HG03196 (cell line): ENCODE results near the gene SMIM12.
"Not testable (repeated sequence)": the region's sequence is repeated elsewhere in the genome, so short reads cannot be mapped to it uniquely, and the experiment has no call there.

Experiments
- ATAC-seq: cut with Tn5 transposase; IDR thresholded peaks from one replicate; pipeline ENCODE4 v1.9.1; 2021; ENCODE audit not compliant: unreplicated experiment

SMIM12 gene

DNA sequence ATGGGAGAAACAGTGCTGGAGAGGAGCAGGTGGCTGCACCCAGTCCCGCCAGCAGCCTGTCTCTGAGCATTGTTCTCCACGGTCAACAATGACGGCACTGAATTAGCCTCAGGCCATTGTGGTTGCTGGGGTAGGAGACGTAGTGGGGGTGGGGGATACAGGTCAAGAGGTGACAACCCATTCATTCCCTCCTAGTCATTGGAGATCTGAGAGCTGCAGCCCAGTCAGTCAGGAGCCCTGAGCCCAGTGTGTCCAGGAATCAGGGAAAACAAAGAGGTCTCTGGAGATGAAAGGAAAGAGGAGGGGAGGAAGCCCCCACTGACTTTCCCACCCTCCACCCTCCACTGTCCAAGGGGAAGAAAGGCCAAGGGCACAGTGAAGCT lies 15.3 kb downstream of the SMIM12 start:
- no peak for ATAC-seq

DNA sequence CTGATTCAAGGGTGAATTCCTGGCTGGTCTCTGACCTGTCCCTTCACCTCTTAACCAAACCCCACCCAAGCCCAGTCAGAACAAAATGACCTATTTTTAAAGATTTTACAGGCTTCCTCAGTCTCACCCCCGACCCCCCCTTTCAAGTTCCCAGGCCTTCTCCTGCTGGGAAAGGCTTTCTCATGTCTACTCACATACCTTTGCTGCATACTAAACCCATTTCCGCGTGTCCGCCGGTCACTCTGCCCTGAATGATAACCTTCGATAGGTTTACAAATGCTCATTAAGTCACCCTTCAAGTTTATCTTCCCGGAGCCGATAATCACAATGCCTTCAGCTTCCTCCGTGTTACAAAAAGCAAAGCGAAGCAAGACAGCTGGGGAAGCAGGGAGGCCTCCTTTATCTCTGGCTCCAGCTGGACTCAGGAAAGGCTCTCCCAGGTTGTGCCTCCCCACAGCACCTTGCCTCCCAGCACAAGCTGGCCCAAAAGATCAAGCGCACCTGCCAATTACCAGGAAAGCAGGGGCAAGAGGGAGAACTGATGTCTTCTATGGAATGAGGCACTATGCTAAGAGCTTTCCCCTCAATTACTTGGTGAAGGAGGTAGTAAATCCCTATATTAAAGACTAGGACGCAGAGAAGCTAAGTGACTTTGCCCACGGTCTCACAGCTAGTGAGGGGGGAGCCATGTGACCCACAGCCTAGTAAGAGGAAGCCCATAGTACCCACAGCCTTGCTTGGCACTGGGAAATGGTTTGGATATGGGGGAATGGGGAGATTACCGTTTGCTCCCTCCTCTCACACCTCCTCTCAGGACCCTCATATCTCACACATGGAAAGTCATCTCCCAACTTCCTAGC lies 15.9 kb downstream of the SMIM12 start:
- no peak for ATAC-seq

DNA sequence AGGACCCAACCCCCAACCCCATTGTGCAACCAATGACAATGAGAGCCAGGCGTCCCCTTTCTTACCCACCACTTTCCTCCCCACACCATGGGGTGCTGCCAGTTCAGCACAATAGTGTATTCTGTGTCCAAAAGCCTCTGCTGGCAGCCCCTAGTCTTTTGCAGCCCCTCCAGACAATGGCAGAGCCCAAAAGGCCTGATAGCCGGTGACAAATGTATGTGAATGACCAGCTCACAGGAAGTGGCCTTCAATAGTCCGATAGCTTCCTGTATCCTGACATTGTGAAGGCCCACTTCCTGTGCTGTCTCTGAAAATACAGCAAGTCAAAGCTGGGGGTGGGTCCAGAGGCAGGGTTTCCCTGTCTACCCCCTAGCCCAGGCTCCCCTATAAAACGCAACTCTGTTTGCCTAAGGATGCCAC lies 16.6 kb downstream of the SMIM12 start:
- no peak for ATAC-seq

DNA sequence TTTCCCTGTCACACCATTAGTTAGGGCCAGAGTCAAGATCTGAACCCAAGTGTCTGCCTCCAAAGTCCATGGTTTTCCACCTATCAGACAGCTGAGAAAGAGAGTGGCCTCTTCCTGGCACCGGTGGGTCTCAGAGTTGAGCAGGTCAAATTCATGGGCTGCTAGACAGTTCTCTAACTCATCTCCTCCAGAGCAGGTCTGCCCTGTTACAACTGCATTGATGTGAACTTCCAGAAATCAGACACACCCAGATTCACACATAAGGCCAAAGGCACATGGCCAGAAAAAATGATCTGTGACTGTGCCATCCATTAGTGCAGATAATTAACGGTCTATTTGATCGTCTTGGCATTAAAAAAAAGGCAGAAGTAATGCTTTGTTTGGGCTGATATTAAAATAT lies 17.5 kb downstream of the SMIM12 start:
- no peak for ATAC-seq

DNA sequence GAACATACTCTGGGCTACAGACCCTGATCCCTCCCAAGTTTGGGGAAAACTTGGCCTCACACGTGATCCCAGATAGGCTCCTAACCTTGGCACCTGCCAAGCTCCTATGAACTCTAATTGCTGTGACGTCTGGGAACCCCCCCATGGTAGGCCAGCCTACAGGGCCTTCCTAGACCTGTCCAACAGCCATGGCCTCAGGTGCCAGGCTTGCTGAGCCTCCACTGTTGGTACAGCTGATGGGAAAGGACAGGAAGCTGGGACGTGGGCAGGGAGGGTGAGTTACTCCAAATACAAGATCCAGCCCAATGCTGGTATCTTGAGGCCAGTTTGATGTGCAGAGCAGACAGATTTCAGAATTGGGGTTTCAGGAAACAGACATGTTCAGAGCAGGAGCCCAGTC lies 19.1 kb downstream of the SMIM12 start:
- no peak for ATAC-seq

DNA sequence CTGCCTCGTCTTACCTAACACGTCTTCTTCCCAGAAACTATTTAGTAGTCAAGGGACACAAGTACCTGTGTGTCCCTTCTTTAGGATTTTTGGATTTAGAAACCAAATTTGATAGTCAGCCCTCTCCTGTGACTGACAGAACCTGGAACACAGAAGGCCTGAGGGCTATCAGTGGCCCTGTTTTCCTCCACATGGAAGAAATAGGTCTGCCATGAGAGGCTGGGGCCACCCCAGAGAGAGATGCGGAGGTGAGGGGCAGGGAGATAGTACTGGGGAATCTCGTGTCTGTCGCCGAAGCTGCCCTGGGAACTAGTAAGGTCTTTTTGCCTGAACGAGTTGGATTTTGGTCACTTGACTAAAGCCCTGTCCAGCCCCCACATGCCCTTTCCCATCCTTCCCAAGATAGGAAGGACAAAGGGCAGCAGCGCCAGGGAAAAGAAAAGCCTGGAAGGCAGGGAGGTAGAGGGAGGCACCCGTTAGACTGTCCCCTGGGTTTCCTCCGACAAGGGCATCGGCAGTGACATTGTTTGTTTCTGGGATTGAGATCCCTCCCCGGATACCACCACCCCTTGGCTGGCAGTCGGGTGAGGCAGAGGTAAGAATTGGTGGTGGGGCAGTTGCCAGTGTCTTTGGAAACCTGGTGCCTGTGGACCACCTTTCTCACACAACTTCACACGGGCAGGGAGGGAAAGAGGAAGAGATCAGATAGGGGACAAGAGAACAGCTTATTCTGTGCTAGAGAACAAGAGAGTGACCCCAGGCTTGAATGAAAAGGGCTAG lies 19.8 kb downstream of the SMIM12 start:
- ATAC-seq, result no peak

DNA sequence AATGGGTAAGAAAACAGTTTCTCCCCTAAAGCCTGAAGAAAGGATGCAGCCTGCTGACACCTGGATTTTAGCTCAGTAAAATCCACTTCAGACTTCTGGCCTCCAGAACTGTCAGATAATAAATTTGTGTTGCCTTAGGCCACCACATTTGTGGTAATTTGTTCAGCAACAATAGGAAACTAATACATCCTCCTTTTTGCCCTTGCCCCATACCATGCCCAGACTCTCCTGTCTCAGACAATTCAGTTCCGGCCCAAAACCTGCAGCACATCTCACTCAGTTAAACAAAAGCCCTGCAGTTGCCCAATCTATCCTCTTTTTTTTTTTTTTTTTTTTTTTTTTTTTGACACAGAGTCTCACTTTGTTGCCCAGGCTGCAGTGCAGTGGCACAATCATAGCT lies 25.8 kb downstream of the SMIM12 start:
- no peak for ATAC-seq

DNA sequence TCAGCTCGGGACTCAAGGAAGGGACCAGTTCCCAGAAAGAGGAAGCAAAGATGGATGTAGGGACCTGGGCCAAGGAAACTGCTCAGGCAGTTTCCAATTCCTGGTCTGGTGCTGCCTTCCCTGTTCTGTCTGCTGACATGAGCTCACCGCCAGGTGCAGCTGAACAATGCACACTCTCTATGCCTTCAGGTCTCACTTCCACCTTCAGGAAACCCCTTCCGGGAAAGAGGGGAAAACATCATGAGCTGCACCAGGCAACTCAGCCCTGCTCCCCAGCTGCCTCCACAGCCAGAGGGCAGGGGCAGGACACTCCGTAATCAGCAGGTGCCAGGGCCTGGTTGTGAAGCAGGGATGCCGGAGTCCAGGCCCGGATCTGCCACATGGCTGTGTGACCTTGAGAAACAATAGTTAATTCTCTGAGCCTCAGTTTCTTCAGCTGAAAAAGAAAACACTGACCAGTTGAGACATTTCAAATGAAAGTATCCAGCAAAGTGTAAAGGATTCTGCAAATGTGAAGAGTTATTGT lies 27.8 kb downstream of the SMIM12 start:
- ATAC-seq, result no peak

DNA sequence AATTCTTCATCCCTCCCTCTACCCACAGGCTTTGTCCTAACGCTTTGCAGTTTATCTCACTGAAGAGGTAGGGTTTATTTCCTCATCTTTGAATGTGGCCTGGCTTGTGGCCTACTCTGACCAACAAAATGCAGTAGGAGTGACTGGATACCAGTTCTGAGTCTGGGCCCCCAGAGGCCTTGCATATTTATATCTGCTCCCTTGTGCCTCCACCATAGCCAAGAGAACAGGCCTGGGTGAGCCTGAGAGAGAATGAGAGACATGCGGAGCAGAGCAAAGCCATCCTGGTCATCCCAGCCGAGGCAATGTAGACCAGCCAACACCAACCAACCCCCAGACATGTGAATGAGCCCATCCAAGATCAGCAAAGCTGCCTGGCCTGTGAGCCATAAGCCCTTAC lies 30.3 kb downstream of the SMIM12 start:
- ATAC-seq, result no peak

DNA sequence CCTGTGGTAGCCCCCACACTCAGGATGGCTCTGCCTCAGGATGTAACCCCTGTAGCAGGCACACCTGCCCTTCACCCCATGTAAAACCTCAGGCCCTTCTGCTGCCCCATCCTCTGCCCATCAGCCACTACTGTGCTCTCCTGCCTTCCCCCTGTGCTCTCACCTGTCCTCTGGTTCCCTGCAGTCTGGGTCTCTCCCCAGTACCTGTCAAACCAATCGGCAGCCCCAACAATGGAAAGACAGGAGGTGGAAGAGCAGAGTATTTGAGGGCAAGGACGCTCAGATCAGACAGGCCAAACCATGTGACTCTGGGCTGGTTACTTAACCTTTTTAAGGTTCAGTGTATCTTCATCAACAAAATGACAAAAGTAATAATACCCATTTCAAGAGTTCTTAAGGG lies 30.9 kb downstream of the SMIM12 start:
- ATAC-seq, result no peak

DNA sequence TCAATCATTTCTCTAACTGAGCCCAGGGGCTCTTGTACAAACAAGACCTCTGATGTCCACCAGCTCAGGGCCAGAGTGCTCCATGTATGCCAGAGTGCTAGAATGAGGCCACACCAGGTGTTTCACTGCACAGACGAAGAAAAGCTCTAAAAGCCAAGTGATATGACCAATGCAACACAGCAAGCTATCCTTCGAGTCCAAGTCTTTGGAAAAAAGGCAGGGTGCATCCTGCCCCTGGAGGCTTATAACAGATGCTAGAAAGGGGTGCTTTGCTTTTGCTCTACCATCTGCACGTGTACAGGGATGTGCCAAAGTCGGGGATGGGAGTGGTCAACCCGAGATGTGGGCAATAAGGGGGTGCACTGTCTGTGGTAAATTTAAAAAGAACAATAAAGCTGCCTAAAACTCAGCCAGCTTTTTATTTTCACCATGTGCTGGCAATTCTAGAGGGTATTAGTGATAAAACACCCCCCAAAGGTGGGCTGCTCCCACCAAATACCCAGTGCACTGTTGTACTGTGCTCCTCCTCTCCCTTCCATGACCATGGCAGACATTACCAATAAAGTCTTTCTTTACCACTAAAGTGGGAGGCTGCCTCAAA lies 32.1 kb downstream of the SMIM12 start:
- no peak for ATAC-seq

DNA sequence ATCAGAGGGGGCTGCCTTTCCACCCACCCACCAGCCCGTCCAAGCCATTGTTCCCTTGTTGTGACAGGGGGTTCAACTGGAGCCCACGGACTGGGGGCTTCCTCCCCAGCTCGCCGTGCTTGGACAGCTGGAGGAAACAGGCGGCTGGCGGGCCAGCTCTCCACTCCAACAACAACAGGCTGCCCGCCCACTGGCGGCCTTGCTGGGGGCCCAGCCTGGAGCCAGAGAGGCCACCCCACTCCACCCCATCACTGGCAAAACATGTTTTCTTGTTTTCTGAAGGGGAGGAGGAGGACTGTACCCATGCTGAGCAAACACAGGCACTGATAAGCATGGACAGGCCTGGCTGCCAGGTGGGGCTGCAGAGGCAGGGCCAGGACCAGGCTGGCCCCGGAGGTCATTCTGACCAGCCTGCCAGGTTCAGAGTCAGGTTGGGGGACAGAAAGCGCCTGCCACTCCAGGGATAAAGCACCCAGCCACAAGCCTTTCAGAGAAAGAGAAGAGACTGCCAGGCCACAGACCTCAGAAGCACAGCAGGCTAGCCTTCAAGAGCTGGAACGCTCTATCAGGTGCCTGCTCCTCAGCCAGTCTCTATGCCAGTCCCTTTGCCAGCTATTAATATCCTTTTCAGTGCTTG lies 34.0 kb downstream of the SMIM12 start:
- no peak for ATAC-seq

DNA sequence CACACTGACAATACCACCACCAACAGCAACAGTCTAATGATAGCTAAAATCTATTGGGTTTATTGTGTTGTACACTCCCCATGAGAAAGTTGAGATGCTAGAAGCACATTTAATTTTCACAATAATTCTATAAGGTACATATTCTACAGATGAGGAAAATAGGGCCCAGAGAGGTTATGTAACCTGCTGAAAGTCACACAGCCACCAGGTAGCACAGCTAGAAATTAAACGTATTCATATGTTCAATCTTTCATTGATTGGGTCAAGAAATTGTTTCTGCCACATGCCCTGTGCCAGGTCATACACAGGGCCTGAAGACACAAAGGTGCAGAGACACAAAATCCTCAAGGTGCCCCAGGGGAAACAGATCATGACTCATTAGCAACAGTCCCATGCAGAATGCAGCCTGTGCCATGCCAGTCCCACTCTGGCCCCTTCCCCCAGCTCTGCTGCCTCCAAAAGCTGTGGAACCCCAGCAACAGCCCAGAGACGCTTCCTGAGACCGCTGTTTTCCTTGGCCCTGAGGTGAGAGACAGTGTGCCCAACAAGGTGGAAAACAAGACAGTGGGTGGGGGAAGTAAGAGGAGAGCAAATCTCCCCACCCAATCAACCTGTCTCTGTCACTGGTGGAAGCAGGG lies 34.6 kb downstream of the SMIM12 start:
- no peak for ATAC-seq

DNA sequence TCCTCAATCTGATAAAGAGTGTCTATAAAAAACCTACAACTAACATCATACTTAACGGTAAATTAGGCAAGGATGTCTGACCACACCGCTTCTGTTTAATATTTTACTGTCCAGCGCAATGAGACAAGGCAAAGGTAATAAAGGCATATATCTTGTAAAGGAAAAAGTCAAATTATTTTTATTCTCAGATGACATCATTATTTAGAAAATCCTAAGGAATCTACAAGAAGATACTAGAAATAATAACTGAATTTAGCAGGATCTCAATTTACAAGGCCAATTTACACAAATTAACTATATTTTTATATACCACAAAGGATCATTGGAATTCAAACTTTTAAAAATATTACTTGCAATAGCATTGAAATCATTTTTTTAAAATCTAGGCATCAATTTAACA lies 37.3 kb downstream of the SMIM12 start:
- no peak for ATAC-seq

DNA sequence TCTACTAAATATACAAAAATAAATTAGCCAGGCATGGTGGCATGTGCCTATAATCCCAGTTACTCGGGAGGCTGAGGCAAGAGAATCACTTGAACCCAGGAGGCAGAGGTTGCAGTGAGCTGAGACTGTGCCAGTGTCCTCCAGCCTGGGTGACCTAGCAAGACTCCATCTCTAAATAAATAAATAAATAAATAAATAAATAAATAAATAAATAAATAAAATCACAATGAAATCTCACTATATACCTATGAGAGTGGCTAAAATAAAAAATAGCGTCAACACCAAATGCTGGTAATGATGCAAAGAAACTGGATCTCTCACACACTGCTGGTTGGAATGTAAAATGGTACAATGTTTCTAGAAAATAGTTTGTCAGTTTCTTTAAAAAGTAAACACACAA lies 40.7 kb downstream of the SMIM12 start:
- ATAC-seq, result not testable (repeated sequence)

DNA sequence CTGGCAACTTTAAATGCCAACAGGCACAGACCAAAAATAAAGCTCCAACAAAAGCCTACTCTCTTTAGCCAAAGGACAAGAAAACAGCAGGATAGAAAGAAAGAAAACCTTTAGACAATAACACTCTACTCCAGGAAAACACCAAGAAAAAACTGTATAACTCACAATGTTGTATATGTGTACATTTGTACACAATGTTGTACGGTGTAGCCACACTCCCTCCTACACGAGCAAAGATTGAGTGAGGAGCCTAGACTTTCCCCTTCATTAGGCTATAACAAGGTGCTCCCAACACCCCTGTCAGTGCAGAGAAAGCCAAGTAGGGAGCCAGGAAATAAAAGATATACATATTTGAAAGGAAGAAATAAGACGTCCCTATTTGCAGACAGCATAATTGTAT lies 42.8 kb downstream of the SMIM12 start:
- no peak for ATAC-seq

DNA sequence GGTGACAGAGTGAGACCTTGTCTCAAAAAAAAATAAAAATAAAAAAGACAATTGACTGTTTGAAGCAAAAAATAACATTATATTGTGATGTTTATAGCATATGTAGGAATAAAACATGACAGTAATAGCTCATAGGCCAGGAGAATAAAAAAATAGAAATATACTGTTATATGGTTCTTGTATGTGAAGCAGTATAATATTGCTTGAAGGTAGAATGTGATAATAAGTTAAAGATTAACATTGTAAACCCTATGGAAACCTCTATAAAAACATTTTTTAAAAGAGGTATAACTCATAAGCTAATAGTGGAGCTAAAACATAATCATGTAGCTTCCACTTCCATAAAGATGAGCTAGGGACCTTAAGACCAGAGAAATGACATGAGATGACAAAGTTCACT lies 43.2 kb downstream of the SMIM12 start:
- no peak for ATAC-seq

DNA sequence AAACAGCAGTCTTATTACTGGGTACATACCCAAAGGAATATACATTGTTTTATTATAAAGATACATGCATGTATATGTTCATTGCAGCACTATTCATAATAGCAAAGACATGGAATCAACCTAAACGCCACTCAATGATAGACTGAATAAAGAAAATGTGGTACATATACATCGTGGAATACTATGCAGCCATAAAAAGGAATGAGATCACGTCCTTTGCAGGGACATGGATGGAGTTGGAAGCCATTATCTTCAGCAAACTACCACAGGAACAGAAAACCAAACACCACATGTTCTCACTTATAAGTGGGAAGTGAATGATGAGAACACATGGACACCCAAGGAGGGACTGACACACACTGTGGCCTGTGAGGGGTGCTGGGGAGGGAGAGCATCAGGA lies 48.8 kb downstream of the SMIM12 start:
- ATAC-seq, result not testable (repeated sequence)

DNA sequence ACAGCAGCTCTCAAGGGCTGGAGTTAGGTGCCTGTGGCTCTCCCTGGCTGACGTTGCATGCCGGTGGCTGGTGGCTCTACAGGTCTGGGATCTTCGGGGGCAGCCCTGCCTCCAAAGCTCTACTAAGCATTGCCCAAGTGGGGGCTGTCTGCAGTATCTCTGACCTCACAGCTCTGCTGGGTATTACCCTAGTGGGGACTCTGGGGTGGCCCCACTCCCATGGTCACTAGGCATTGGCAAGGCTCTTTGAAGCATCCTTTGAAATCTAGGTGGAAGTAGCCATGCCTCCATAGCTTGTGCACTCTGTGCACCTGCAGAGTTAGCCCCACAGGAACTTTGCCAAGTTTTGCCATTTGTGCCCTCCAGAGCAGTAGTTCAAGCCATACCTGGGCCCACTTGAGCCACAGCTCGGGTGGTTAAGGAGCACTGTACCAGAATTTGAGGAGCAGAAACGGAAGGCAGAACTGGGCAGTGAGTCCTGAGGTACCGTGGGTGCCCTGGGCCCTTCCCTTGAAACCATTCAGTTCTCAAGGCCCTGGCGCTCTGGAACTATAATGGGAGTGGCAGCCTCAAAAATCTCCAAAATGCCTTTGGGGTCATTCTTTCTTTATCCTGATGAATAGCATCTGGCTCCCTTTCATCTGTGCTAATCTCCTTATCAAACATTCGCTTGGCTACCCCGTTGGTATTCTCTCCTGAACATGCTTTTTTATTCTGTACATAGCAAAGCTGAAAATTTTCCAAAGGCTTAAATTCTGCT lies 51.3 kb downstream of the SMIM12 start:
- no peak for ATAC-seq

DNA sequence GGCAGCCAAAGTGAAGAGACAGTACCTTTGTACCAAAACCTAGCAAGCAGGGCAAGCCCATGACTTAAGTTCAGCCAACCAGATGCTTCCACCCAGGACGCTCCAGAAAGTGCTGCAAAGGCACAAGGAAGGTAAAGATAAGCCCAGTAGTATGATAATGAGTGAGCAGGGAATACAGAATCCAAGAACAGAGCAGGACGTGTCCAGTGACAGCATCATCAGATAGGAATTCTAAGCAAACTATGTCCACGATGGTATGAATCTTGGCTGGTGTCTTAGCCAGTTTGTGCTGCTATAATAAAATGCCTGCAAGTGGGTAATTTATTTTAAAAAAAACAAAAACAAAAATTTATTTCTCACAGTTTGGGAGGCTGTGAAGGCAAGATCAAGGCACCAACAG lies 53.2 kb downstream of the SMIM12 start:
- ATAC-seq, result no peak
